Activated CD8-positive, alpha-beta memory T cell treated with anti-CD3 and anti-CD28 coated beads for 1 hour (primary cell): ENCODE results near the gene GSTO2.

ENCODE experiments used
- DNase-seq, 2 donors: peaks; one replicate each; pipeline ENCODE4 v3.0.0-alpha.2; 2020; ENCODE audit warnings: low read depth in 1 of 2; ENCODE audit errors: extremely low read depth in 1 of 2

The GSTO2 gene

GRCh38 chr10:104324221-104324686 lies 55.3 kb downstream of the GSTO2 start:
- no peak for DNase-seq

GRCh38 chr10:104324931-104325330 lies 55.9 kb downstream of the GSTO2 start:
- no peak for DNase-seq

GRCh38 chr10:104325436-104326435 lies 56.8 kb downstream of the GSTO2 start:
- DNase-seq, result no peak

GRCh38 chr10:104326991-104327610 lies 58.1 kb downstream of the GSTO2 start:
- DNase-seq, result no peak

GRCh38 chr10:104327745-104328645 lies 59.0 kb downstream of the GSTO2 start:
- no peak for DNase-seq

- no peak for DNase-seq
Observed at GRCh38 chr10:104328646-104328895, 59.6 kb downstream of the GSTO2 start.

GRCh38 chr10:104328896-104329710 lies 60.1 kb downstream of the GSTO2 start:
- DNase-seq, result peak; percentile 27 to 70

- no peak for DNase-seq
Observed at GRCh38 chr10:104329735-104330134, 60.8 kb downstream of the GSTO2 start.

GRCh38 chr10:104330168-104331110 lies 61.5 kb downstream of the GSTO2 start:
- no peak for DNase-seq

- DNase-seq, result no peak
Observed at GRCh38 chr10:104331208-104331838, 62.3 kb downstream of the GSTO2 start.

GRCh38 chr10:104332243-104333031 lies 63.5 kb downstream of the GSTO2 start:
- no peak for DNase-seq

GRCh38 chr10:104333032-104333727 lies 64.2 kb downstream of the GSTO2 start:
- DNase-seq, result peak; percentile 44 to 82

GRCh38 chr10:104333728-104334373 lies 64.9 kb downstream of the GSTO2 start:
- DNase-seq, result no peak

GRCh38 chr10:104334561-104334960 lies 65.6 kb downstream of the GSTO2 start:
- no peak for DNase-seq

GRCh38 chr10:104334965-104335650 lies 66.1 kb downstream of the GSTO2 start:
- DNase-seq, result no peak

GRCh38 chr10:104336821-104337467 lies 68.0 kb downstream of the GSTO2 start:
- DNase-seq, result no peak
